Liver (tissue), 10 donors: ENCODE measurements around the gene RANGAP1. TPM values are rescaled to one million over a fixed set of nuclear protein-coding genes. Genes with fewer than 3 reads are reported as not detected.

Experiments
- DNase-seq: peaks from one replicate; pipeline ENCODE4 v3.0.0-alpha.2; 2017; ENCODE audit warnings: low spot score
- H3K27ac ChIP-seq, 2 donors: one replicate each; pipeline ENCODE4 v1.7.0; 2013; ENCODE audit warnings: inconsistent platforms in 2 of 2, low read length in 2 of 2, control low read depth in 1 of 2, low read depth in 1 of 2, mild to moderate bottlenecking in 1 of 2
- H3K27me3 ChIP-seq, 4 donors: one replicate each; pipeline versions ENCODE4 v1.6.1 to v1.7.0; 2013; ENCODE audit warnings: low read length in 3 of 4, inconsistent platforms in 1 of 4, mild to moderate bottlenecking in 1 of 4, moderate library complexity in 1 of 4; ENCODE audit not compliant: control insufficient read depth in 4 of 4, insufficient read depth in 4 of 4
- H3K36me3 ChIP-seq, 4 donors: one replicate each; pipeline versions ENCODE4 v1.6.1 to v1.7.0; 2013; ENCODE audit warnings: low read length in 3 of 4, mild to moderate bottlenecking in 3 of 4, low read depth in 1 of 4, moderate library complexity in 1 of 4; ENCODE audit not compliant: control insufficient read depth in 4 of 4, insufficient read depth in 3 of 4
- H3K4me1 ChIP-seq, 4 donors: one replicate each; pipeline versions ENCODE4 v1.6.1 to v1.7.0; 2013; ENCODE audit warnings: low read length in 3 of 4, mild to moderate bottlenecking in 3 of 4, moderate library complexity in 1 of 4; ENCODE audit not compliant: control insufficient read depth in 4 of 4, insufficient read depth in 4 of 4
- H3K4me3 ChIP-seq, 3 donors: one replicate each; pipeline versions ENCODE4 v1.6.1 to v1.7.0; 2013; ENCODE audit warnings: low read length in 3 of 3, control low read depth in 1 of 3, low read depth in 1 of 3, mild to moderate bottlenecking in 1 of 3
- H3K9ac ChIP-seq, 2 donors: one replicate each; pipeline ENCODE4 v1.7.0; 2013; ENCODE audit warnings: low read length in 2 of 2, mild to moderate bottlenecking in 2 of 2, moderate library complexity in 2 of 2, control low read depth in 1 of 2, low read depth in 1 of 2
- H3K9me3 ChIP-seq, 4 donors: one replicate each; pipeline versions ENCODE4 v1.6.1 to v1.7.0; 2013; ENCODE audit warnings: low read length in 3 of 4; ENCODE audit not compliant: control insufficient read depth in 4 of 4
- CTCF ChIP-seq: fragments of 150-350 bp; IDR thresholded peaks from 2 replicates; pipeline ENCODE4 v1.5.1; 2017; ENCODE audit warnings: improper control_type of control experiment, low read depth, low read length; ENCODE audit not compliant: missing input control
- FOXA1 ChIP-seq: IDR thresholded peaks from 2 replicates; pipeline ENCODE4 v1.6.1; 2016; ENCODE audit warnings: antibody characterized with exemption
- FOXA2 ChIP-seq: IDR thresholded peaks from 2 replicates; pipeline ENCODE4 v1.6.1; 2016; ENCODE audit warnings: antibody characterized with exemption
- HNF4A ChIP-seq, 2 donors: conservative IDR thresholded peaks; 2 replicates each; pipeline ENCODE4 v1.6.1; 2016; ENCODE audit warnings: antibody characterized with exemption in 2 of 2, mild to moderate bottlenecking in 2 of 2
- HNF4G ChIP-seq: IDR thresholded peaks from 2 replicates; pipeline ENCODE4 v1.6.1; 2016; ENCODE audit warnings: antibody characterized with exemption
- JUND ChIP-seq, 2 donors: IDR thresholded peaks; 2 replicates each; pipeline ENCODE4 v1.6.1; 2016; ENCODE audit warnings: antibody characterized with exemption in 2 of 2
- MAX ChIP-seq: IDR thresholded peaks from 2 replicates; pipeline ENCODE4 v1.6.1; 2016; ENCODE audit warnings: antibody characterized with exemption
- NR2F2 ChIP-seq: IDR thresholded peaks from 2 replicates; pipeline ENCODE4 v1.6.1; 2016; ENCODE audit warnings: antibody characterized with exemption
- RAD21 ChIP-seq, 2 donors: IDR thresholded peaks; 2 replicates each; pipeline ENCODE4 v1.6.1; 2016; ENCODE audit warnings: antibody characterized with exemption in 2 of 2, mild to moderate bottlenecking in 2 of 2
- REST ChIP-seq: IDR thresholded peaks from 2 replicates; pipeline ENCODE4 v1.6.1; 2016; ENCODE audit warnings: antibody characterized with exemption, mild to moderate bottlenecking
- TAF1 ChIP-seq: conservative IDR thresholded peaks from 2 replicates; pipeline ENCODE4 v1.6.1; 2016; ENCODE audit warnings: antibody characterized with exemption, mild to moderate bottlenecking
- WGBS: extraction: QIAGEN DNeasy Blood & Tissue Kit; methylation state at CpG from one replicate; pipeline ENCODE4 v1.1.7; 2013; 5-methylcytosine and 5-hydroxymethylcytosine counted together
- polyA plus RNA-seq, 2 donors: library from polyadenylated mRNA; stranded (reverse) in 1 of 2; unstranded in 1 of 2; fragments of 200-250 nt in 1 of 2; fragments of >200 nt in 1 of 2; fragmentation: Nextera tagmentation in 1 of 2; extraction: Ambion mirVana in 1 of 2; gene quantifications; one replicate each; pipeline versions ENCODE4 v1.2.1 to v1.2.3, GENCODE V29; 2013 to 2015
- small RNA-seq: library from RNA; depleted of rRNA; stranded (forward); fragments of <200 nt; gene quantifications from one replicate; pipeline ENCODE3, GENCODE V24; 2014
- total RNA-seq, 2 donors: library from RNA; depleted of rRNA; stranded (reverse); fragments of >200 nt; gene quantifications; one replicate each; pipeline ENCODE4 v1.2.3, GENCODE V29; 2014
- donor health status: healthy.
- donor health status: healthy.
- donor health status: healthy.
- donor health status: healthy.
- donor health status: healthy.

Gene RANGAP1
- total and polyA plus RNA-seq, 4 donors: 12.0 to 40.3 (median 33.3) TPM

- WGBS: 63% methylated on average over 10 of the region's 10 CpGs
- TF ChIP-seq JUND (IDR thresholded peaks at IDR 0.05) (no peak), HNF4G (no peak), MAX (no peak), FOXA1 (no peak), TAF1 (no peak)
- H3K27ac ChIP-seq: no peak overlapping the region
- H3K4me1 ChIP-seq: peaks cover 7 to 32% (median 25%) of the 10 kb centered on the region in 4 donors
- no peaks in the 10 kb centered on the region for H3K27me3 ChIP-seq
- H3K4me3 ChIP-seq: no peak overlapping the region
- H3K9ac ChIP-seq: no peak overlapping the region
- no peaks in the 10 kb centered on the region for H3K36me3 ChIP-seq
- DNase-seq: no peak
- H3K9me3 ChIP-seq: no peaks in the 10 kb centered on the region
Observed at GRCh38 chr22:41201141-41201540, 84.8 kb downstream of the RANGAP1 start.

- no peak for DNase-seq
- TF ChIP-seq RAD21 (IDR thresholded peaks at IDR 0.05) (peak in 1 of 2 donors; percentile 3), CTCF (no peak)
- Histone ChIP-seq H3K4me3 (peak overlapping the region; percentile 68 to 97 (median 86)), H3K4me1 (peaks cover 6 to 24% (median 18%) of the 10 kb centered on the region in 4 donors), H3K27ac (peak overlapping the region; percentile 51 to 56), H3K27me3 (no peaks in the 10 kb centered on the region), H3K9me3 (no peaks in the 10 kb centered on the region), H3K9ac (no peak overlapping the region), H3K36me3 (peaks cover 0 to 6% (median 1%) of the 10 kb centered on the region in 4 donors)
- WGBS: 7% methylated on average over 9 of the region's 9 CpGs
Observed at GRCh38 chr22:41198027-41198580, 87.9 kb downstream of the RANGAP1 start.

GRCh38 chr22:41197038-41197972, 88.7 kb downstream of the RANGAP1 start:
- Histone ChIP-seq H3K36me3 (peaks cover 0 to 6% (median 3%) of the 10 kb centered on the region in 4 donors), H3K9ac (peak overlapping the region; percentile 61 to 79), H3K27ac (peak overlapping the region; percentile 74 to 75), H3K9me3 (no peaks in the 10 kb centered on the region), H3K4me3 (peak overlapping the region; percentile 68 to 97 (median 86)), H3K27me3 (no peaks in the 10 kb centered on the region), H3K4me1 (peaks cover 6 to 24% (median 18%) of the 10 kb centered on the region in 4 donors)
- peak; percentile 65 to 76 for TF ChIP-seq HNF4A (conservative IDR thresholded peaks at IDR 0.05)
- no peak for TF ChIP-seq FOXA2
- TF ChIP-seq REST: peak; percentile 82
- TF ChIP-seq NR2F2: no peak
- under 1% methylated on average over 91 of the region's 91 CpGs for WGBS
- DNase-seq: peak; percentile 87

Small RNA genes within 50 kb of the gene (small RNA-seq; reads per million reads assigned to genes)
- not detected for gene MIR6889

Other genes starting within 250 kb of the RANGAP1 start
- gene EP300, start 193.6 kb downstream of the RANGAP1 start, total RNA-seq: 10 to 100 TPM; 52.6 to 95.5 TPM
- 10 to 100 TPM in 1 of 2 donors, 1 to 10 TPM in 1; 6.9 to 11.1 TPM for gene EP300, start 193.6 kb downstream of the RANGAP1 start, polyA plus RNA-seq
- 10 to 100 TPM; 11.9 to 17.4 TPM for gene L3MBTL2, start 80.9 kb downstream of the RANGAP1 start, total RNA-seq
- gene L3MBTL2, start 80.9 kb downstream of the RANGAP1 start, polyA plus RNA-seq: 10 to 100 TPM in 1 of 2 donors, 1 to 10 TPM in 1; 8.7 to 12.7 TPM
- gene CHADL, start 45.3 kb downstream of the RANGAP1 start, total RNA-seq: 1 to 10 TPM in 1 of 2 donors, under 1 TPM in 1; 0.51 to 1.0 TPM
- under 1 TPM; 0.55 to 0.68 TPM for gene CHADL, start 45.3 kb downstream of the RANGAP1 start, polyA plus RNA-seq
- 10 to 100 TPM; 22.0 to 50.2 TPM for gene ZC3H7B, start 15.3 kb upstream of the RANGAP1 start, total RNA-seq
- gene ZC3H7B, start 15.3 kb upstream of the RANGAP1 start, polyA plus RNA-seq: 10 to 100 TPM in 1 of 2 donors, 1 to 10 TPM in 1; 6.6 to 30.2 TPM
- 10 to 100 TPM in 1 of 2 donors, 1 to 10 TPM in 1; 8.8 to 16.2 TPM for gene TEF, start 95.8 kb upstream of the RANGAP1 start, total RNA-seq
- gene TEF, start 95.8 kb upstream of the RANGAP1 start, polyA plus RNA-seq: 10 to 100 TPM in 1 of 2 donors, 1 to 10 TPM in 1; 5.7 to 11.6 TPM
- 10 to 100 TPM; 11.6 to 17.1 TPM for gene TOB2, start 160.6 kb upstream of the RANGAP1 start, total RNA-seq
- gene TOB2, start 160.6 kb upstream of the RANGAP1 start, polyA plus RNA-seq: 10 to 100 TPM in 1 of 2 donors, 1 to 10 TPM in 1; 9.8 to 12.9 TPM
- gene PHF5A, start 182.5 kb upstream of the RANGAP1 start, total RNA-seq: 10 to 100 TPM; 27.3 to 31.7 TPM
- 10 to 100 TPM; 15.8 to 19.1 TPM for gene PHF5A, start 182.5 kb upstream of the RANGAP1 start, polyA plus RNA-seq
- 10 to 100 TPM; 62.8 to 75.1 TPM for gene ACO2, start 182.9 kb upstream of the RANGAP1 start, total RNA-seq
- 10 to 100 TPM; 45.3 to 76.1 TPM for gene ACO2, start 182.9 kb upstream of the RANGAP1 start, polyA plus RNA-seq